ENCODE measurements around the gene SLCO2A1.

Gene SLCO2A1

DNA sequence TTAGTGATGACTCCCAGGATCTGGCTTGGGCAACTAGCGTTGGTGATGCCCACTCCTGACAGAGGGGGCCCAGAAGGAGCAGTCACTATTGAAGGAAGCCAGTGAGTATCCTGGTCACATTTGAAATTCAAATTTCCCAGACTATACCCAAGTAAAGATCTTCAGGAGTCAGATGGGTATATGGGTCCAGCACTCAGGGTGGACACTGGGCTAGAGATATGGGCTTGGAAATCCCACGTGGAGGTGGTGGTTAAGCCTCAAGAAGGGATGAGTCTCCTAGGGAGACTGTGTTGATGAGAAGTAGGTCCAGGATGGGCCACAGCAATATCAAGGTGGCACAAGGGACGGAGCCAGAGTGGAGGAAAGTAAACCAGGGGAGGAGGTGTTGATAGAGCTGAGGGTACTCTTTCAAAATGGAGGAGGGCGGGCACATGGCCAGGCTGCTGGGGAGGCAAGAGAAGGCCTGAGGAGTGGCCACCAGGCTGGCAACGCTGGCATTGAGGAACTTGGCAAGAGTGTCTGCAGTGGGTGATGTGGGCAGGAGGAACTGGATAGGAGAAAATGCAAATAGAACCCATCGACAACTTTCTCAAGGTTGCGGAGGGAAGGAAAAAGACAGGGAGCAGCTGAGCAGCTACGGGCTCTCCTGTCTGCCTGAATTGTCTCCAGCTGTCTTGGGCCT, 3.7 kb upstream of the SLCO2A1 start:
- DNase-seq = no peak

DNA sequence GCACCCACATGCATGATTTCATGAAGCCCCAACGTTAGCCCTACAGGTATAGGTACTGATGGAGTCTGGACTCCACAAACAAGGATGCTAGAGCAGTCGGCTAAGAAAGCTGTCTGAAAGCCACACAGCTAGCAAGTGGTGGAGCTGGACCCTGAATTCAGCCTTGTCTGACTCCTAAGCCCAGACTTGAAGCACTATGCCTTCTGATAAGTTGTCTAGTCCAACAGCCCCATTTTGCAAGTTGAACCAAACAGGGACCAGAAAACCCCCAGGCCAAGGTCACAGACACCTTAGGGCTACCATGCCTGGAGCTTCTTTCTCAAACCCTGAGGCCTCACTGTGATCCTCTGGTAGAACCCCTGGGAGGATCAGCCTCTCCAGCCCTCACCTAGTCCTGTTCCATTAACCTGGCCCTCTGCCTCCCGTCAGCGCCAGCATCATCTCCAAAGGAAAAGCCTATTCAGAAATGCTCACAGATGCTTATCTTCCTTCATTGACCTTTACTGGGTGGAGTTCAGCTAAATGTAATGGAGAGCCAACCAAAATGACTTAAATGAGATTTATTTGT, 1.7 kb upstream of the SLCO2A1 start:
- DNase-seq = no peak

DNA sequence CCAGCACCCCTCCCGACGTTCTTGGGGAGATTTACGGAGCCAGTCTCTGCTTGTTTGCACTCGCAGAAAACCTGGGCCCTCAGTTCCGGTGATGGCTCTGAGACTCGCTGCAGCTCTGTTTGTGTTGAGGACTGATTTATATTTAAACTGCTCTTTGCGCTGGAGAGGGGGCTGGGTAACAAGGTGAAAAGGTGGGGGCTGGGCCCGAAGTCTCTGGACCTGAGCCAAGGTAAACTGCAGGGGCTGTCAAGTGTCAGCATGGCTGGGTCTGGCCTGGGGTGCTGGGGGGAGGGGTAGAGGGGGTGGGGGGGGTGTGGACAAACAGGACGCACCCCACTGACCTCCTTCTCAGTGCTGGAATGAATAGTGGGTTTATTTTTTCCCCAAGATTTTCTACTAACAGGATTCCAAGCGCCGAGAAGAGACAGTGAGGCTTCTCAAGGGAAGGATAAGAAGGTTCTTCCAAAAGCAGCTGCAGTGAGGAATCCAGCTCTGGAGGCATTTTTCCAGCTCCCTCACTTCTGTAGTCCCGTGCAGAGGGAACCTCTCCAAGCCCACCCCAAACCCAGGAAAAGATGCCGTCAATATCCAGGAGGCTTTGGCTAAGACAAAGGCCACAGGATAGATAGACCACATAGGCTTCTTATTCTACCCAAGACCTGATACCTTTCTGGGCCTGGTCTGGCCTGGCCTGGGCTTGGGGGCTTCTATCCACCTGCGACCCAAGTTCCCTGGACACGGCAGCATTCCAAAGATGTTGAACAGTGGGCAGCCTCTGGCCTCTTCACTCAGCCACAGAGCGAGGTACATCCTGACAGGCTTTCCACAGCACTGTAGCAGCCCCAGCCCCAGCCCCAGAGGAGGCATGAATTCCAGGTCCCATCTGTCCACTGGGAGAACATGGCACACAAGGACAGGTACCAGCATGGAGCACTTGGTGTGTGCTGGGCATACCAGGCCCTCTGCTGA, 938 bp upstream of the SLCO2A1 start:
- no peak for DNase-seq

DNA sequence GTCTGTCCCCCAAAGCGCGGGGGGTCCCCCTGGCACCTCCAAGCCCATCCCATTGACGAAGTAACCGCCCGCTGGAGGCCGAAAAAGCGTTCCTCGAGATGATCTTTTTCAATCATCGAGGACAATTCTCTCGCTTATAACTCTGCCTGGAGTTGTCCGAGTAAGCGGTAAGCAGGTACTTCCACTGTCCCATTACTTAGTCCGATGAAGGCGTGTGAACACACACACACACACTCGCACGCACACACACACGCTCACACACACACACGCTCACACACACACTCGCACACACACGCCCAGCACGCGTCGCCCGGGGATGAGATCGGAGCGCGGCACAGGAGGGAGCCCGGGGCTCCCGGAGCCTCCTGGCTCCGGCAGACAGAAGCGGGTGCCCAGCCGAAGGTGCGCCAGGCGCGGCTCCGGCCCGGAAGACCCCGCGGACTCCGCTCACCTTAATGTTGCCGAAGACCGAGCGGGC, 430 bp downstream of the SLCO2A1 start:
- DNase-seq = no peak

DNA sequence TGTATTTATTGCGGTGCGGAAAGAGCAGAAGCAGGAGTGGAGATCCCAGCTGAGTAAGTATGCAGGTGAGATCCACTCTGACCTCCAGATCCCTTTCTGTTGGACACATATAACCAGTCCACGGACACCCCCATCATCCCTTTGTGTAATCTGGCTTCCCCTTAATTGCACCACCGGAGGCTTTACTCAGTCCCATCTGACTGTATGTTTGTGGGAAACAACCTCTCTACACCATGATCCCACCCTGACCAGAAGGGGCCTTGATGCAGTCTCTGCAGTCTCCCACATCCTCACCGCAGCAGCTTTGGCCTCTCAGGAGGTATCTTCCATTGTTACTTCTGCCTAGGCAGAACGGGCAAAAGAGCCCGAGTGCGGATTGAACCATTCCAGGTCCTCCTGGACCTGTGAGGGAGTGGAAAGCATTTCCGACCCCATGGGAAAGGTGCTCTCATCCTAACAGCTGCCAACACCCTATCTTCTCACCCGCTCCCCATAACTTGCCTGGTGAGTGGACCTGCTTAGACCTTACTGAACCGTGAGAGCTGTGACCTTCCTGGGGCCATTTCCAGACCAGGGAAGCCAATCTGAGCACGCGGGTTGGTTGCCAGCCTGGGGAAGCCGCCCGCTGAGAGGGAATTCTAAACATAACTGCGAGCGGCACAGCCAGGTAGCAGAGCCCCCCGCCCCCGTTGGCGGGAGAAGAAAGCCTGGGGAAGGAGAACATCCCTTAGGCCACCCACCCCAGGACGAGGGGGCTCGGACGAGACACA, 1.1 kb downstream of the SLCO2A1 start:
- no peak for DNase-seq

DNA sequence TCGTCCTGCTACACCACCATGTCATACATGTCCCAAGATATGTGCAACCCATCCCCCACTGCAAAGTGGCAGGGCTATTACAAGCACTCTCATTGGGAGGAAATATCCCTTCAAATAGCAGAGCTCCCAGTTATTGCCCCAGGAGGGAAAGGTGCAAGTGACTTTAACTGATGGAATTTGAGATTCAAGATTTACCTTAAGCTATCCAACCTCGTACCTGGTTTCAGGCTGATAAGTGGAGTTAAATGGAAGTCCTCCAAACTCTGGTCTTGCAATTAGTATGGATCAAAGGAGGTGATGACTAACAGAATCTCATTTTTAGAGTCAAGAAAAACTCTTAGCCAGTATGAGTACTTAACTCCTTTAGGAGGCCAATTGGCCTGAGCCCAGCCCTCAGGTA, 2.1 kb downstream of the SLCO2A1 start:
- no peak for DNase-seq

DNA sequence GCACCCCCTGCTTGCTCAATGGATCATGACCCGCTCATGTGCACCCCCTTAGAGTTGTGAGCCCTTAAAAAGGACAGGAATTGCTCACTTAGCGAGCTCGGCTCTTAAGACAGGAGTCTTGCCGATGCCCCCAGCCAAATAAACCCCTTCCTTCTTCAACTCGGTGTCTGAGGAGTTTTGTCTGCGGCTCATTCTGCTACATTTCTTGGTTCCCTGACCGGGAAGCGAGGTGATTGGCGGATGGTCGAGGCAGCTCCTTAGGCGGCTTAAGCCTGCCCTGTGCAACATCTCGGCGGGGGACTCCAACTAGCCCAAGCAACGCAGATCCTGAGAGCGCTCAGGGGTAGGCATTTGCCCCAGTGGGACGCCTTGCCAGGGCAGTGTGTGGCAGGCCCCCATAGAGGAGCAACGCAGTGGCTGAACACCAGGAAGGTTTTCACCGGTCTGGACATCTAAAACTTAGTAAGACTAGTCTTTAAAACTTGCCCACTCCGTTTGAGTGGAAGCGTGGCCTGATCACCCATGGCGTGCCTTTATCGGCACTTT, 9.5 kb downstream of the SLCO2A1 start:
- DNase-seq = no peak

DNA sequence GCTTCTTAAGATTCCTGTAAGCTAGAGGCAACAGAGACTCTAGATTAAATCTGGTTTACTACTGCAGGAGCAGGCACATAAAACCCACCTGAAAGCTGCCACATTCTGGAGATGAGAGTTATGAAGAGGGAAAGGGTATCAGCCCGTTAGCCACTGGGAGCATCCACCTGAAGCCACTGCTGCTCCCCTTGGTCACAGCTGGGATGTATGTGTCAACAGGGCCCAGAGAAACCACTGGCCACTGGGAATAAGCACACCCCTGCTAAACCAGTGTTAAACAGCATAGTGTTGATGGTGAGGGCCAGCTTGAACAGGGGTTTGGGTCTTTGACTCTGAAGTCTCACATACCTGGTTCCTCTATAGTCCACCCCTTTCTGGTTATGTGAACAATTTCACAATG, 10.9 kb downstream of the SLCO2A1 start:
- DNase-seq = no peak

DNA sequence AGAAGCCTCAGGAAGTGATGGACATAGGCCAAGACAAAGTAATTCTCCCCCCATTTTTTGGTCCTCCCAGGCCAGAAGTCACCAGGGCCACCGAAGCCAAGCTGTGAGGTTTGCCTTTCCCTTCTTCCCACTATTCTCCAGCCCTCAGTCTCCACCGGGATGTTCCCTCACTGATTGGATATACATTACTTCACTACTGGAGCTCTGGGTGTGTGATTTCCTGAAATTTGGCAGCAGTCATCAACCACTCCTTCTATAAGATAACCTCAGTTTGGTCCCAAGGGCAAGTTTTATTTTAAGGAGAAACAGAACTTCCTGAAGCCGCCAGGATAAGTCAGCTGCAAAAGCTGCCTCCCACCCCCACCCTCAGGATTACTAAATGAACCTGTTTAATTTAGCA, 11.3 kb downstream of the SLCO2A1 start:
- no peak for DNase-seq

DNA sequence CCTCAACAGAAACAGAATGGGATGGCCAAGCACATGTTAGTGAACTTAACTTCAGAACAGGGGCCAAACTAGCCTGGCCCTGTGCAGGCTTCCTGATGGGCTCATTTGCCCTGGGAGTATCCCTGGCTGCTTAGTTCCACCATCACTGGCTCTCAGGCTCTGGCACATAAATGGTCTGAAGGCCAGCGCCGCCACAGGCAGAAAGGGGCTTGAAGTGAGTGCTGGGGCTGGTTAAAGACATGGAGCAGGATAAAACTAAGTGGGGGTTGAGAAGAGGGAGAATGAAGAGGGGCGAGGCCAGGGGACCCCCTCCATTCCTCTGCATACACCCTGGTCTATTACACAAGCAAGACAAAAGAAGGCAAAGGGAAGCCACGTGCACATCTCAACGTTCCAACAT, 12.2 kb downstream of the SLCO2A1 start:
- no peak for DNase-seq

DNA sequence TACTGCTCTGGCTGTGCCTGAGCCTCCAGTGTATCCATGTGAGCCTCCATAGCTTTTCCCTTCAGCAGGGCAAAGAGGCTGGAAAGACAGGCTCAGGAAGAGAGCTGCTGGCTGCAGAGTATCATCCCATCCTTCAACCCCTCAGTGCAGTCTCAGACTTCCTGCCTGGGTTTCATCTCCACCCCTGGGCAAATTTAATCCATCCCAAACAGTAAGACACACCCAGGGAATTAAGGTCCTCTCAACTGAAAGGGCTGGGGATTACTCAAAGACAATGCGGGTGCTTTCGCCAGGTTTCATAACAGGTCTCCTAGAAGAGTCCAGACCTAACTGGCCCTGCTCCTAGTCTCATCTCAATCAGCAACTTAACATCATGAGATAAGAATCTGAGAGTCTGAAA, 15.5 kb downstream of the SLCO2A1 start:
- no peak for DNase-seq

DNA sequence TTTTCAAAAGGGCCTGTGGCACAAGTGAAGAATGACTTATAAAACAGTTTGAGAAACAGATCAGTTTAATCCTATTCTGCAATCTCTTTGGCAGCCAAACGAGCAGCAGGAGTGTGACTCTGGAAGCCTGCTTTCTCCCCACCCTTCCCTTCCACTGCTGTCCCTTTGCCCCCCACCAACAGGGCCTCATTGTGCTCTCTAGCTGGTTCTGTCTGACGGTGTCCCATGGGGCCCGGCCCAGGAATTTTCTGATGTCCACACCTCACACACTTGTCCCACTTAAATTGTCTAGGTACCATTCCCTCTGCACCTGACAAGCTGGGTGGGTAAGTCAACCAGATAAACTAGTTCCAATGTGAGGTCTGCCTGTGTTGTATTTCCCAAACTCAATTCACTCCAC, 16.4 kb downstream of the SLCO2A1 start:
- DNase-seq = no peak

DNA sequence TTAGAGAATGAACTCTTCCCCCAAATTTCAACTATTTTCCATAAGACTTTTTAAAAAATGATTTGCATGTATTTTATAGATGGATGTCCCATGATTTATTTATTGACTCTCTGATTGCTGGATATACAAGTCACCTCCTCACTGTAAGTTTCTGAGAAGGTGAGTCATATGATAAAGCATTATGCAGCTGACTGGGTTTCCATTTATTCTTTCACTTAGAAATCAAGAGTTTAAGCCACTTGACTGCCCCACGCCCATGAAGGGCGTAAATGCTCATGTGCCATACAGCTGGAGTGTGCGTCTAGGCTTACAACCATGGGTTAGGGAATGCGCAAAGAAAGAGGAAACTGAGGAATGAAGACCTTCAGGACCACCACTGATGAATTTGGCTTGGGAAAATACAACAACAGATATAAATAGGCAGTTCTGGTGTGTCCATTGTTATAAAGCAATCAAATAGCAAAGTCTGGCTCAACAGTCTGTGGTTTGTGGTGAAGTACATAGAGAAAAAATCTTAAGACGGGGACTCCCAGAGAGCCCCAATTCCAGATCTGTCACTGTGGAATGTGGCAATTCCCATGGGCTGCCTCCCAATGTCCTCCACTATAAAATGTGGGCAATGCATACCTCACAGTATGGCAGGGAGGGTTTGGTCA, 20.3 kb downstream of the SLCO2A1 start:
- no peak for DNase-seq

DNA sequence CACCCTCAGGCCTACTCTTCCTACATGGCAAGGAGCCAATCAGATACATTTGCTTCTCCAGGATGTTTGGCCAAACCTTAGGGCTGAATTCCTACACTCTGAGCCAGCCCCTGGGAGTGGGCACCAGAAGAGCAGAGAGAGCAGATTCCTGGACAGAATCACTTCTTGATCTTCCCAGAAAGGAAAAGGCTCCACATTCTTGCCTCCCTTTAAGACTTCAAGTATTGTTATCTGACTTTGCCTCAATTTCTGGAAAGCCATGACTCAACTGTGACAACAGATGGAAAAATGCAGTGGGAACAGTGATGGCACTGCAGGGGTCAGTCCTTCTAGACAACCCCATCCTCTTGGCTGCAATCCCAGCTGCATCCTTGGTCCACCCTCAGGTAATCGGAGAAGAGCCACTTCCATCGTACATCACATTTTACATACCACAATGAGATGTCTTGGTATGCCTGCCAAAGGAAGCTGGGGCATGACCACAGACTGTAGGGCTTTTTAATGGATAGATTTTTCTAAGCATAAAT, 21.0 kb downstream of the SLCO2A1 start:
- no peak for DNase-seq

DNA sequence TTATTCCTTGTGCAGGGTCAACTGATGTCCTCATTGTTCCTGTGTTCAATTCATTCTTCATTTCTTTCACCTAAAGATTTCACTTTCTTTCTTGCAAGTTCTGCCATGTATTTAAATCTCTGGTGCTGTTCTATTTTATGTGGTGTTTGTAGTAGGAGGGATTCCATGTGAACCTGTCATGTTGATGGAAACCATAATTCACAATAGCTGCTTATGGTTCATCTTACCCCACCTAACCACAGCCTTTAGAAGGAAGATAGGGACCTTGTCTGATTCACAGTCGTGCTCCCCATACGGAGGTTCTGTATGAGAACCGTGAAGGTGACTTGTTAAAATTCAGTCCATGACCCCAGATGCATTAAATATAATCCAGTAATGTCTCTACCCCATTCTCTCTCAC, 21.9 kb downstream of the SLCO2A1 start:
- DNase-seq = no peak

DNA sequence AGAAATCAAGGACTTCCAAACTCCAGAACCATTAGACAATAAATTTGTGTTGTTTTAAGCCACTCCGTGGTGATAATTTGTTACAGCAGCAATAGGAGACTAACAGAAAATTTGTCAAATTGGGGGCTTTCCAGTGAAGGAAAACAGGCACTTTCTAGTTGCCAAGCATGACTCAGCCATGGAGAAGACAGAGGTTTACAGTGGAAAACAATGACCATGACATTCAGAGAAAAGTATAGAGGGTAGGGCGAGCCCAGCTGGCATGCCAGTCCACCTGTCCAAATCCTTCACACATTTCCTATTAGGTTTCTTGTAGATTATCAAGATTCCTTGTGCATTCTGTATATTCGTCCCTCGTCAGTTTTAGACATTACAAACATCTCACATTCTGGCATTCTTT, 24.9 kb downstream of the SLCO2A1 start:
- no peak for DNase-seq

DNA sequence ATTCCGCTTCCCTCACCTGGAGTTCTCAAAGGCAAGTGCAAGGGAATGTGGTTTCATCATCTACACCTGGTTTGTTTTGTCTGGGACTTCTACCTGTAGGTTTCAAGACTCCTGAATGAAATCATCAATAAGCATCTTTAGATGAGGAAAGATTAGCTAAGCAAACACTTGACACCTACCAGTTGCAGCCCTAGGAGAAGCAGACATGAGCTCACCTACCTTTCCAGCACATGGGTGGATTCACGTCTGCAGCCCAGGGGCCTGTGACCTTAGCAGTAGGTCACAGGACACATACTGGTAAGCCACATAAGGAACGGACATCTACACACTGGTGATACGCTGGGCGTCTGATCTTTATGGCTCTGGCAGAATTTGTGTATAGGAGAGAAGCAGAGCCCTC, 26.7 kb downstream of the SLCO2A1 start:
- DNase-seq = no peak

DNA sequence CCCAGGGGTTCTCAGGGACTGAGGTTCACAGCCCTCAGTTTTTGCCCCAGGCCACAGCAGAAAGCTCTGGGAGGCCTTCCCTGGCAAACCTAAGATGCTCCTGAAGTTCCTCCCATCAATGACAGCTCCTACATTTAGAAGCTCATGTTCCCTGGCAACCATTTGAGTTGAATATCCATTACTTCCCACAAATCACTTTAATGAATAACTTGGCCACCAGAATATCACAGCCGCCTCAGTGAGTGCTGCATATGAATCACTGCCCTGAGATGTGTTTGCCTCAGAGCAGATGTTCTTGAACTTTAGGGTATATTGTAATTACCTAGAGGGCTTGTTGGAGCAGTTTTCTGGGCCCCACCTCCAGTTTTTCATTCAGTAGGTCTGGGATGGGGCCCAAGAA, 27.4 kb downstream of the SLCO2A1 start:
- no peak for DNase-seq

DNA sequence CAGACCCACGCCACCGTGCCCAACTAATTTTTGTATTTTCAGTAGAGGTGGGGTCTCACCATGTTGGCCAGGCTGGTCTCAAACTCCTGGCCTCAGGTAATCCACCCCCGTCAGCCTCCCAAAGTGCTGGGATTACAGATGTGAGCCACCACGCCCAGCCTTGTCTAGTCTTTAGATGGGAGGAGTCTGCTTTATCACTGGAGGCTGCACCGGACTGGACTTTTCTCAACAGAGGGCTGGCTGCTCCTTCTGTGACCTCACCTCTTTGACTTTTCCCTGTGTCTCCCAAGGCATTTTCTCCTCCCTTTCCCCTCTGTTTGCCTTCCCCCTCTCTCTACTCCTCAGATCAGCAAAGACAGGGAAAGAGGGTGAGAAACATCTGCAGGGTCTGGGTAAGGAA, 28.5 kb downstream of the SLCO2A1 start:
- no peak for DNase-seq

DNA sequence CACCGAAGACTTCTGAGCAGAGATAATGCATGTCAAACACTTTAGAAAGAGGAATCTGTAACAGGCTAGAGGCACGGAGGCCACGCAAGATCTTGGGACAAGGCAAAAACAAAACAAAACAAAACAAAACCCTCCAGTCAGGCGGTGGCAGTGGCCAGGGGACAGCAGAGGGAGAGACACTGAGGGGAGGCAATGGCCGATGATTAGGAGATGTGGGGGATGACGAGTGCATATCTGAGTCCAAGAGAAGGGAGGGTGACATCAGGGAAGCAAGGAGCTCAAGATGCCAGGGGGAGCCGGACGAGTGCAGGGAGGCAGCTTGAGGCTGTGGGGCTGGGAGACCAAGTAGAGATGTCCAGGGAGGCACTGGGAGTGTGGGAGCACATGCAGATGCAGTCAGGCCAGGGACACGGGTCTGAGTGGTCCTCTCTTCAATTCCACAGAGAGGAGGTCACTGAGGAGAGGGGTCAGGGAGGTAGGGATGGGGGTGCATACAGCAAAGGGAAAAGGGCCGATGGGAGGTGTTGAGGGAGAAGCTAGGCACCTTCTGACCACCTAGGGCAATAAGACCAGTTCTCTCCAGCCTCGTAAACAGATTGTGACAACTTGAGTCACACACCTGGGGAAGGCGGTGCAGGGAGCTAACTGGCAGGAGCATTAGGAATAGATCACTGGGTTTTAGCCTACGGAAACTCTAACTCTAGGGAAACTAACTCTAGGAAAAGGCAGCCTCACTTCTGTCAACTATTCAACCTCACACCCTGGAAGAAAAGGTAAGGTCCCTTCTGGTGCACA, 29.6 kb downstream of the SLCO2A1 start:
- no peak for DNase-seq

DNA sequence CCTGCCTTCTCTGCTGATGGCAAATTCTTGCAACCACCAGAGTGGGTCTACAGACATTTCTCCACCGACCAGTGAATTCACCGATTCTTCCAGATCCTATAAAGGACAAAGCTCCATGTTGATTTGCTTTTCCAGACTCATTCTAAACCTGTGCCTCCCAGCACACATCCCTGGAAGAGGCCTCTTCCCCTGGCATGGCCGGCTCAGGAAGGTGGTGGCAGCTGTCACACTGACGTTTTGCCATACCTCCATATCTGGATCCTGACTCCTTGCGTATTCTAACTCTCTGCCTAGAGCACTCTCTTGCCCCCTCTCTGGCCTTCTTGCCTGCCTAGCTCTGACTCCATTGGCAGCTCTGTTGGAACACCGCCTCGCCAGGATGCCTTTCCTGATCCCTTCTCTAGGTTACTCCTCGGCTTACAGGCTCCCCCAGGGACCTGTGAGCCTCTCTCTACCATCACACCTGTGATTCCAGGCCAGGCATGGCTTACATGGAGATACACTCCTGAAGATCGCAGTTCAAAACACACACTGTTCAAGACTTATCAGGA, 31.0 kb downstream of the SLCO2A1 start:
- no peak for DNase-seq

All from CD4-positive, alpha-beta T cell treated with Interleukin-17A for 4 hours (primary cell).